Heart left ventricle (tissue), 13 donors: Measurements from ENCODE around the gene CACNA1G.

ENCODE experiments used
- CTCF ChIP-seq, 12 donors: fragments of 200-600 bp; sonication (generic) in 4 of 12; IDR thresholded peaks; one replicate each; pipeline versions ENCODE4 v1.5.0 to v1.8.0; 2018 to 2022; ENCODE audit warnings: antibody characterized with exemption in 12 of 12, mild to moderate bottlenecking in 5 of 12
- POLR2A ChIP-seq, 2 donors: fragments of 450-650 bp; IDR thresholded peaks; one replicate each; pipeline ENCODE4 v1.6.1; 2017; ENCODE audit warnings: antibody characterized with exemption in 2 of 2, mild to moderate bottlenecking in 2 of 2, moderate library complexity in 2 of 2
- donor health status: ischemic (EF 13 %, LVEDD 7.1; RV severe dilation, severe dysfunction).
- donor health status: DM: no; HTN: yes; CAD: no.
- donor health status: DM: no; HTN: no; CAD: no.
- donor health status: ischemic (EF 25% LVEDD 6.9; RV normal size, moderate dysfunction).
- donor health status: ischemic (EF 25% LVEDD 5.7; RV mildly dilated, moderate dysfunction).
- donor health status: ischemic (EF 35%, LVEDD 5.7; RV mildly dilated, moderate dysfunction).
- donor health status: nonischemic (EF 11% LVEDD 7.7; RV severe dilation, severe dysfunction).
- donor health status: DM: yes; HTN: yes; CAD: no.
- donor health status: PGD.
- donor health status: ischemic (EF 29% LVEDD 5.4; RV normal size, mild dysfunction).
- donor health status: nonischemic (EF 23%, LVEDD 6.1; RV moderate dilation, normal function).

- no peak for TF ChIP-seq CTCF (IDR thresholded peaks at IDR 0.05)
- TF ChIP-seq POLR2A (IDR thresholded peaks at IDR 0.05): no peak
These were observed 107.7 kb downstream of the CACNA1G start for GRCh38 chr17:50668025-50668837.
